HG03520 (cell line): Measurements from ENCODE around the gene FAM227B.
"Not testable (repeated sequence)": the region's sequence is repeated elsewhere in the genome, so short reads cannot be mapped to it uniquely, and the experiment has no call there.

ENCODE experiments used
- ATAC-seq: cut with Tn5 transposase; IDR thresholded peaks from one replicate; pipeline ENCODE4 v1.9.1; 2021; ENCODE audit warnings: mild to moderate bottlenecking, moderate library complexity; ENCODE audit not compliant: unreplicated experiment

Gene FAM227B

GRCh38 chr15:49387471-49387870, 233.1 kb downstream of the FAM227B start:
- no peak for ATAC-seq

- no peak for ATAC-seq
These were observed 237.4 kb downstream of the FAM227B start for GRCh38 chr15:49383266-49383665.

DNA sequence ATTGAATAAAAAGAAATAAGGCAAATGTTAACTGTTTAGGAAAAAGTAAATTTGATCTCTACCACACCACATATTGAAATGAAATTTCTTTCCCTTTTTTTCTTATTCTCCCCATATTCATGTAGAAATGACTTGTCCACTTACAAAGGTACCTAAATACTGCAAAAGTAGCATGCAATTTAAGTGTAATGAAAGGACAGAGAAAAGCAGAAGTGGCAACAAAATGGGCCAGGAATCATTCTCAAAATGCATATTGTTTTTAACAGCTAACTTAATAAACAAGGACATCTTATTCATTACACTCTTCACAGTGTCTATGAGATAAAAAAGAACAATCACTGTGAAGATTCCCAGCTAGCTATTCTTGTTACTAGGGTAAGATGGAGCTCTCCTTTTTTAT, 238.2 kb downstream of the FAM227B start:
- no peak for ATAC-seq

- ATAC-seq, result no peak
These were observed 239.7 kb downstream of the FAM227B start for GRCh38 chr15:49380912-49381311.

DNA sequence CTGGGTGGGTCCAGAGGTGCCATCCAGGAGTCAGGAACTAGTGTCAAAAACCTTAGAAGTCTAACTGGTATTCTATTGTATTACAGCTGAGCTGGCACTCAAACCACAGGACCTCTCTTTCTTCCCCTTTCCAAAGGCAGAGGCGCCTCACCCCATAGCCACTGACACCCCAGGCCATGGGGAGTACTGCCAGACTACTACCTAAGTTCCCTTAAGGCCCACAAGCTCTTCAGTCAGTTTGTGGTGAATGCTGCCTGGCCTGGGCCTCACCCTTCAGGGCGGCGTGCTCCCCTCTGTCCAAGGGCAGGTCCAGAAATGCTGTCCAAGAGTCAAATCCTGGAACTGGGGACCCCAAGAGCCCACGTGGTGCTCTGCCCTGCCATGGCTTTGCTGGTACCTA, 240.6 kb downstream of the FAM227B start:
- ATAC-seq, result no peak

GRCh38 chr15:49372366-49372765, 248.3 kb downstream of the FAM227B start:
- no peak for ATAC-seq

GRCh38 chr15:49370782-49371181, 249.8 kb downstream of the FAM227B start:
- ATAC-seq, result no peak

GRCh38 chr15:49366496-49366895, 254.1 kb downstream of the FAM227B start:
- ATAC-seq, result no peak

GRCh38 chr15:49361370-49361769, 259.2 kb downstream of the FAM227B start:
- no peak for ATAC-seq

DNA sequence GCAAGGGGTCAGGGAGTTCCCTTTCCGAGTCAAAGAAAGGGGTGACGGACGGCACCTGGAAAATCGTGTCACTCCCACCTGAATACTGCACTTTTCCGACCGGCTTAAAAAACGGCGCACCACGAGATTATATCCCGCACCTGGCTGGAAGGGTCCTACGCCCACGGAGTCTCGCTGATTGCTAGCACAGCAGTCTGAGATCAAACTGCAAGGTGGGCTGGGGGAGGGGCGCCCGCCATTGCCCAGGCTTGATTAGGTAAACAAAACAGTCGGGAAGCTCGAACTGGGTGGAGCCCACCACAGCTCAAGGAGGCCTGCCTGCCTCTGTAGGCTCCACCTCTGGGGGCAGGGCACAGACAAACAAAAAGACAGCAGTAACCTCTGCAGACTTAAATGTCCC, 266.2 kb downstream of the FAM227B start:
- ATAC-seq, result not testable (repeated sequence)

GRCh38 chr15:49343546-49343945, 277.1 kb downstream of the FAM227B start:
- ATAC-seq, result no peak

- no peak for ATAC-seq
These were observed 281.0 kb downstream of the FAM227B start for GRCh38 chr15:49339656-49340055.

GRCh38 chr15:49331951-49332350, 288.7 kb downstream of the FAM227B start:
- ATAC-seq, result no peak

GRCh38 chr15:49331442-49331841, 289.2 kb downstream of the FAM227B start:
- no peak for ATAC-seq

DNA sequence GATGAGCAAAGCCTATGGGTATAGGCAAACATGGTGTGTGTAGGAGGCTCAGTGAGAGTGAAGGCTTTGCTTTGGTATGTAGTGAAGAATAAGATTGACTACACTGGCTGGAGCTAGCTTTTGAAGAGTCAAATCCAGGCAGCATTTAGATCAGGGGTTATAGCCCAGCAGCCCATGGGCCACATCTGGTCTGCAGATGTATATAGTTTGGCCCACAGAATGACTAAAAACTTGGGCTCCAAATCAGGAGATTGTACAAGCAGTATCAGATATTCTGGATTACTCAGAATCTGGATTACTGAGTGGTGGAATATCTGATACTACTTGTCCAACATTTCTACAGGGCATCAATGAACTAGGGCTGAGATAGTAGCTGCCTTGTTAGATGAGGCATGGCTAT, 290.5 kb downstream of the FAM227B start:
- no peak for ATAC-seq

DNA sequence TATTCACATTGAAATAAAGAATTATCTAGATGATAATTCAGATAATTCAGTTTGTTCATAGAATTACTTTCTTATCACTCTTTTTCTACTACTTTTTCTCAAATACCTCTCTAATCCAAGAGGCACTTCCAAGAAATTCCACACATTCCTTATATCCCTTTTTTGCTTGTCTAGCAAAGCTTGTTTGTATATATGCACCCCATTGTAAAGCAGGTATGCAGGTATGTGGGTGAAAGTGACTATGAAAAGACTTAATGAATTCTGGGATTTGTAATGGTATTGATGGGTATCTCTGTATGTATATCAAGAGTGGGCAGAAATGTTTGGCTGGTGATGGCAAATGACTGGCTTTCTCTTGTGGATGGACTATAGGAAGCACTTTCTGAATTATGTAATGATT, 291.7 kb downstream of the FAM227B start:
- no peak for ATAC-seq

DNA sequence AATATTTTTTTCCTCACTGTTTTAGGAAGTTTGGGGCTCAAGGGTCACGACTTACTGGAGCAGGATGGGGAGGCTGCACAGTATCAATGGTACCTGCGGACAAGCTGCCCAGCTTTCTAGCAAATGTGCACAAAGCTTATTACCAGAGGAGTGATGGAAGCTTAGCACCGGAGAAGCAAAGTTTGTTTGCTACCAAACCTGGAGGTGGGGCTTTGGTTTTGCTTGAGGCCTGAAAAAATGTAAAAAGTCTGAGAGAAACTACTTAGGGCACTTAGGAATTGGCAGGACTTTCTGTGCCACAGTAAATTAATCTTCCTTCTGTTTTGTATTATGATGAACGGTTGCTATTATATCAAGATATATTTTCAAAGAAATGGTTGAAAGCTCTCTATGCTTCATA, 292.7 kb downstream of the FAM227B start:
- ATAC-seq, result no peak

- no peak for ATAC-seq
These were observed 297.4 kb downstream of the FAM227B start for GRCh38 chr15:49323207-49323606.

GRCh38 chr15:49320351-49320750, 300.3 kb downstream of the FAM227B start:
- no peak for ATAC-seq

DNA sequence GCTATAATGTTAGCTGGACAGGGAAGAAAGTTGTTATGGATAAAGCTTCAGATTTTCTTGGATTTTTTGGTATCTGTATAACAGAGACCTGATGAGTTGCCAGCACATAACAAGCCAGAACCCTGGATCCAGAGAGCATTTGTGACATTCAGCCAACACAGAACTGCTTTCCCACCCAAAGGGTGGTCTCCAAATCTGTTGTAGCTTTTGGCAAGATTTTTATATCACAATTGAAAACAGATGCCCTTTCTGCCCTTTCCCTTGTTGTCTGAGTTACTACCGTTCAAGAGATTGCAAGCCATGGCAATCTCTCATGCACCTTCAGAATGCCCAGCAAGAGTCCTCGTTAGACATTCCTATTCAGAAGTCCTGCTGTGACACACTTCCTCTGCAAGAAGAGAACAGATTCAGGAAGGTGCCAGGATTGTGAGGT, 305.2 kb downstream of the FAM227B start:
- no peak for ATAC-seq

GRCh38 chr15:49314716-49315115, 305.9 kb downstream of the FAM227B start:
- ATAC-seq, result no peak

GRCh38 chr15:49313650-49314049, 307.0 kb downstream of the FAM227B start:
- ATAC-seq, result no peak

- no peak for ATAC-seq
These were observed 310.7 kb downstream of the FAM227B start for GRCh38 chr15:49309889-49310288.

- ATAC-seq, result no peak
These were observed 311.9 kb downstream of the FAM227B start for GRCh38 chr15:49308686-49309085.
